HK-2 (cell line): ENCODE data around the gene DCANP1.

Experiments
- DNase-seq: peaks from one replicate; pipeline ENCODE4 v3.0.0-alpha.2; 2018; ENCODE audit not compliant: unreplicated experiment

DCANP1 gene

DNA sequence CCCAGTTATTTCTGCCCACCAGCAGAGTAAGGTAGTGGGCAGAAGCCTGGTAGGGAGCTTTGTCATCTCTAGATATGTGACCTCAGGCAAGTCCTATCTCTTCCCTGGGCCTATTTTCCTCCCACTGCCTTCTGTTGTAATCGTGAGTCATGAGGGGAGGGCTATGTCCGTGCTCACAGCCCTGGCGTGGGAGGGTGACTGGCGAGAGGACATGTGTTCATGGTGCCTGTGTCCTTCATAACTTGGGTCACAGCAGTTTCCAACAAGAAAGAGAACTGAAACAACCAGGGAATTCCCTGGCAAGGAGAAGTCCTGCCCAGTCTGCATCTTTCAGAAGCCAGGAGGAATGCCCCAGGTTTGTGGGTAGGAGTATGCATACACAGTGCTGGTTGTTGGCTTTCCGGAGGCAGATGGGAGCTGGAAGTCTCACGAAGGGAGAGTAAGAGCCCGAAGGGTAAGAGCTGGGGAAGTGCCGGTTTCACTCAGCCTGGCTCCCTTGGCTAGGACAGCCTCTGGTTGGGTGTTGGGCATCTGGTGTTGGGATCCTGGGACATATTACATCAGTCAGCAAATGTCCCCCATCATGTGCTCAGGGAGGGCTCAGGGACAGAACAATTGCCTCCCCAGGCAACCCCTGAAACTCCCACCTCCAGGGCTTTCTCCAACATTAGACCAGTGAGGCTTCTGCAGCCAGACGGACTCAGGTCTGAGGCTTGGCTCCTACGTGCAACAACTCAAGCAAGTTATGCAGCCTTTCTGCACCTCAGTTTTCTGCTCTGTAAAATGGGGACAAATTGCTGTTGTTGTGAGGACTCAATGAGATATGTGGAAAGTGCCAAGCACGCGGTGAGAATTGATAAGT is 9.3 kb upstream of the DCANP1 start:
- DNase-seq, result peak; percentile 31

DNA sequence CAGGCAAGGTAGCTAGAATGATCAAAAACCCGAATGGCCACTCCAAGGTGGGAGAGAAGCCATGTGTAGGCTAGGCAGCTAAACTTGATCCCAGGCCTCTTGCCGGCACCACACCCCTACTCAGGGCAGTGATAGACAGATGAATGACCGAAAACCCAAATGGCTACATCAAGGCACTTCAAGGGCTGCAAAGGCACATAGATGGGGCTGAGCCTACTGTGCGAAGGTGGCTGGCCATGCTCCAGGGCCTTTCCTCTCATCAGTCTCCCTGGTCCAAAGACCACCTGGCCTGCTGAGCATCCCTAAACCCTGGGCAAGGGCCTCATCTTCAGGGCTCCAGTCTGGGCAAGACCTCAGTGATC is 8.7 kb upstream of the DCANP1 start:
- no peak for DNase-seq

DNA sequence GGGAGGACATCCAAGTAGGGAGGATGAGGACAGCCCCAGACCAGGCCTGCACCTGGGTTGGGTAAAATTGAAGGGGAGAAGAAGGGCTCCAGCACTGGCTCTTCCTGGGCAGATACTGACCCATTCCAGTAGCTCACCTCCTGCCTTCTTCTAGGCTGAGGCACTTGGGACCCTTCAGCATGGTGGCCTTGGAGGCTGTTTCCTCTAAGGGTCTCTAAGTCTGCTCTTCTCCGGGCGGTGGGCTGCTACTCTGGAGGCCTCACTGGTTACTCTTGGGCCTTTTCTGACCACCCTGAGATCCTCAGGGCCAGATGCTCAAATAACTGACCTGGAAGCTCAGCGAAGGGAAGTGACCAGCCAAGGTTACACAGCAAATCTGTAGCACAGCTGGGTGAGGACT is 7.8 kb upstream of the DCANP1 start:
- no peak for DNase-seq

DNA sequence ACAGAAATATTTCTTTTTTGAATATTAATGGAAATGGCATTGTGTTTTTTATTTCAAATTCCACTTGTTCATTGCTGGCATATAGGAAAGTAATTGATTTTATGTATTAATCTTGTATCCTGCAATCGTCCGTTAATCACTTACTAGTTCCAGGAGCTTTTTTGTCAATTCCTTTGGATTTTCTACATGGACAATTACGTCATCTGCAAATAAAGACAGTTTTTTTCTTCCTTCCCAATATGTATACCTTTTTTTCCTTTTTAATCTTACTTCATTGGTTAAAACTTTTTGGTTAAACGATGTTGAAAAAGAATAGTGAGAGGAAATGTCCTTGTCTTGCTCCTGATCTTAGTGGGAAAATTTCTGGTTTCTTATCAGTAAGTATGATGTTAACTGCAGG is 6.5 kb upstream of the DCANP1 start:
- no peak for DNase-seq

DNA sequence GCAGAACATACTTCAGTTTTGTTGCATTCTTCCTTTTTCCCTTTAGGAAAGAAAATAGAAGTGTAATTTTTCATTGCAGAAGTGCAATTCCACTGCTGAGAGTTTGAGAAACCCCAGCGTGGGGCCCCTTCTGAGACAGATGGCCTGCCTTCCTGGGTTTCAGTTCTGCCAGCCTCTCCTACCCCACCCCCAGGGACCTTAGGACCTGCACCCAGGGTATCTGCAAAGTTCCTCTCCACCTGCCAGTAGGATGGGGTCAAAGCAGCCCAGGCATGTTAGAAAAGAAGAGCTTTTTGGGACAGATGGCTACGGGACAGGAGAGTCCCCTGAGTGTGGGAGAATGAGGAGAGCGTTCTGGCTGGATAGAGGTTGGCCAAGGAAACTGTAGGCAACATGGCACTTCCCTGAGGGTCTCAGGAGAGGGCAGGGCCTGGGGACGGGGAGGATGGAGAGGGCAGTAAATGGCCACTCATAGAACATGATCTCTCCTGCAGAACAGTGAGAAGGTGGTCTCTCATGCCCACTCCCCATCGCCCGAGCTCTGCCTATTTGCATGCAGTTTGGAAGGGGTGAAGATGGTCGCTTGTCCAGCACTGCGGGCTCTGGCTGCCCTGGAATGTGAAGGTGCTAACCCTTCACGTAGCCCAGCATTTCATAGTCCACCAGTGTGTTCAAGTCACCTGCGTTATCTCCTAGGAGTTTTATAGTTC is 5.3 kb upstream of the DCANP1 start, which contains the start of gene TIFAB:
TIFAB (minus strand) TSS at position 31 of the 710 bp plus-strand sequence. CDS start 2,412 bp downstream, outside the sequence.
- no peak for DNase-seq

DNA sequence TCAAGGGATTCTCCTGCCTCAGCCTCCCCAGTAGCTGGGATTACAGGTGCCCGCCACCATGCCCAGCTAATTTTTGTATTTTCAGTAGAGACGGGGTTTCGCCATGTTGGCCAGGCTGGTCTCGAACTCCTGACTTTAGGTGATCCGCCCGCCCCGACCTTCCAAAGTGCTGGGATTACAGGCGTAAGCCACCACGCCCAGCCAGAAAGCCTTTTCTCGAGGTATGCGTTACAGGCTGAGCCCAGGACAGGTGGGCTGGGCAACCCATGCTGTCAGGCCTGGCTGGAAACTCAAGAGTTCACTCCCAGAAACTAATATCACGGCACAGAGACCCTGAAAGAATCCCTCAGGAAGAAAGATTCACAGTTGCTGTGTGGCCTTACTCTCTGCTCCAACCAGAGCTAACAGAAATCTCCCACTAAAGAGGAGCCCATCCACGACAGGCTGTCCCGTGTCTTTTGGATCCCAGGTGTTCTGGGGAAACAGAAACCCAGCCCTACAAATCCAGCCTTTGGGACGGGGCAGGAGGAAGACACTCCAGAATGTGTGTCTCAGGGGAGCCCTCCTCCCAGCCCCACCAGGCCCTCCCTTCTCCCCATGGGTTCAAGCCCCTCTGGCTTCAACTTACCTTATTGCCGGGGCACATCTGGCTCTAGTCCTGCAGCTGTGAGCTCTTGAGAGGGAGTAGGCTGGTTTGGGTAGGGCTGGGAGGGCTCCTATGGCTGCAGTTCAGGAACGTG is 4.6 kb upstream of the DCANP1 start:
- DNase-seq, result no peak

DNA sequence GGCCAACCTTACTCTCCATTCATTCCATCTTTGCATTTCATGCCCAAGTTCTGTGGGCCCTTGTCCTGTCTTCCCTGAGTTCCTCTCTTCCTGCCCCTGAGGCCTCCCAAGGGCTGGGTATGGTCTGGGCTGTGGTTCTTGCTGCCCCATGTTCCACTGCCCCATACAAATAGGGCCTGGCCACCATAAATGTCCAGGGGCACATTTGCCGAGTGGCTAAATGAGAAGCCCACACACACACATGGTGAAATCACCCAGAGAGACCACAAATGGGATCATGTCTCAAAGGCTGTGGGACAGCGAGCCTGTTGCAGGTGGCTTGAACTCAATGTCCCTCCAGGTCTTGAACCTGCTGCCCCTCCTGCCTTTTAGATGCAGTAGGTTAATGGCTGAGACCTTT is 3.8 kb upstream of the DCANP1 start:
- no peak for DNase-seq

DNA sequence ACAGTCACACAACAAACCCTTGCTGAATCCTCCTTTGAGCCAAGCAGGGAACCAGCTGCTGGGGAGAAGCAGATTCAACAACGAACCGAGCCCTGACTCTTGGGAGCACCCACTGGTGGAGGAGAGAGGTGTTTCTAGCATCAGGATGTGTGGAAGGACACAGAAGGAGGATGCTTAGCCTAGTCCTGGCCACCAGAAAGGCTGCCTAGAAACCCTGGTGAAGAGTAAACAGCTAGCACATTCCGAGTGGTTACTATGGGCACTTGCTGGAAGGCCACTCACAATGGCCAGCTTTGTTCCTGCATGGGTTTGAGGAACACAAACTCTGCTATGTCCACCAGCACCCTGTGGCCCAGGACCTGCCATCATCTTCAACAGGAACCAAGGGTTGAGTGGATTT is 3.2 kb upstream of the DCANP1 start:
- DNase-seq, result no peak

DNA sequence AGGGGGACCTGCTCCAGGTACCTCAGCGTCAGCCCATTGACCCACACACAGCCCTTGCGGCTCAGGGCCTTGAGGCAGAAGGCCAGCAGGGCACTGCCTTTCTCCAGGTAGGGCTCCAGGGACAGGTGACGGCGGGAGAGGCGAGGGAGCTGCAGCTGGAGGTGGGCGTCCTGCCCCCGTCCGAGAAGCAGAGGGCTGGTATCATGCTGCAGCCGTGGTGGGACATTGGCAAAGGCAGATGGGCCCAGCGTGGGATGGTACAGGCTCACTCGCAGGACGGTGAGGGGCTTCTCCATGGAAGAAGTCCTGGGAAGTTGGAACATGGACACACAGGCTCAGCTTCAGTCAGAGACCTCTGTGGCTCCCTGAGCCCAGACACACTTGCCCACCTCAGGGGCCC is 2.5 kb upstream of the DCANP1 start:
- DNase-seq, result no peak

DNA sequence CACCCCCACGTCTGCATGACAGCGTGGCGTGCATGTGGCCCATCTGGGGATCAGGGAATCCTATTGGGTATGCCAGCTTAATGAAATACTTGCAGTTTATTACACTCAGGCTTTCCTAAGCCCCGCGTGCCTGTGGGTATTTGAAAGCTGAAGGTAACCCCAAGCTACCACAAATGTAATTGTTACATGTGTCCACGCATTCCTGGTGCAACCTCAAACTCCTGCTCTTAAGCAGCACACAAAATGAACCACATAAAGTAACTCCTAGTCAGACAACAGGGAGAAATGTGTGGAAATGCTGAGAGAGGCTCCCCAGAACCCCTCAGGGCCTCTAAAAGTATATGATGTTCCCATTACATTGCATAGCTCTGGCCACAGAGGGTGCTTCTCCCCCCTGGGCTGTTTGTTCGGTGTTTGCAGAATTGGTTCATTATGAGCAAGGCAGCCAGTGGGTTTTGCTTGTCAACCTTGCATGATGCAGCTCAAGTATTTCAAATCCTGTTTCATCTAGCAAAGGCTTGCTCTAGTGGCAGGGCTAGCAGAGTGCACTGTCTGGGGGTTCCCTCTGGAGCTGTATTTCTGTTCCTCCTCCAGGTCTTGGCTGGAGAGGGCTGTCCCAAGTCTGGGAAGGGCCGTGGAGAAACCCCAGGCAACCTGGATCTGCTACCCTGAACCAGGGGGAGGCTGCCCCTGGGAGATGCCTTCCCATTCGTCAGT is 1.8 kb upstream of the DCANP1 start:
- DNase-seq, result no peak

DNA sequence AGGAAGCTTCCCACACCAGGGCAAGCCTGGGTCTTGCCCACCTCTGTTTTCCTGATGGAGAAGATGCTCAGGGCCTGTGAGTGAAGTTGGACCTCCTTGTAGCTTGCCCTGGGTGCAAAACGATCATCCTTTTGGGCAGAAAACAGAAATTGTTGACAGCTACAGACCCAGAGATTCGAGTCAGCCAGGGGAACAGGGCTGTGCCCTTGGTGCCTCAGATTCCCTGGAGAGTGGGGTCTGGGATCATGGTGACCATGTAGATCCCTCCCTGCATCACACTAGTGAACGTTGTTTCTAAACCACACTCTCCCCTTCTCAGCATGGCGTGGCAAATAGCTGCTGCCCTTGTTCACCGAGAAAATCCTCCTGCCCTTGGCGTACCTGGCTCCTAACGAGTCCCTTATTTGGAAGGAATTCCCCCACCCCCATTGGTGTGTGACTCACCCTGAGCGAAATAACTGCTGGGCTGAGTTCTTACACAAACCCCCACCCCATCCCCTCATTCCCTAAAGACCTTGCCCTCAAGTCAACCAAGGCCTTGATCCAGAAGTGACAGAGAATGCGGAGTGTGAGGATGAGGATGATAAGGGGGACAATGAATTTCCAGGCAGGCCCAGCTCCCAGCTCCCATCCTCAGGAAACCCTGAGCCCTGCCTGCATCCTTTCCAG is 1.1 kb upstream of the DCANP1 start:
- DNase-seq, result no peak

DNA sequence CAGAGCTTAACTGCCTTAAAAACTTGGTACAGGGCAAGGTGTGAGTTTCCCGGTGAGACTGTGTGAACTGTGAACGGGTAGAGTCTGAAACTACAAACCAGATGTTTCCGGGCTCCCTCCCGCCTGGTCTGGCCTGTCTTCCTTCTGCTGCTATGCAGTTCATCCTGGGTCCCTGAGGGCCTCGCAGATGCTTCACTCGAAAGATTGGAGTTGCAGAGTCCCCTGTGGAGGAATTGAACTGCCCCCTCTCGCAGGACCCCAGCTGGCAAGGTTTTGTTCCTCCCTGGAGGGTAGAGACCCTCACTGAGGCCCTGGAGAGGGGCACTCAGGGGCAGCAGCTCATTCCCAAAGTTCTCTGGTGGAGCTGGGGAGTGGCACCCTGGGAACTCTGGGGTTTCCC is 533 bp downstream of the DCANP1 start:
- DNase-seq, result no peak

DNA sequence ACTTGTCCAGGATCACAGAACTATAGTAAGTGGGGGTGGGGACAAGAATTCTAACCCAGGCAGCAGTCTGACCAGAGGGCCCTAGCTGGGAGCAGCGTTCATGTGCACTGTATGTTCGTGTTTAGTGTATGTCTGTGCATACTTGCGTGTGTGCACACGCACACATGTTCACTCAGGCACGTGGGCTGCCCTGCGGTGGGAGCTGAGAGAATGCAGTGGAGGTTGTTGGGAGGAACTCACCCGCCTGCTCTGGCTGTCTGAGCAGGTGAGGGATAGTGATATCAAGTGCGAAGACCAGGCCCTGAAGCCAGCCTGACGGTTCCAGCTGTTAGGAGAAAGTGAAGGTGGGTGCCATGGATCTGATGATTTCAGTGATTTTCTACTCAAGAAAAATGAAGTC is 942 bp downstream of the DCANP1 start:
- no peak for DNase-seq

DNA sequence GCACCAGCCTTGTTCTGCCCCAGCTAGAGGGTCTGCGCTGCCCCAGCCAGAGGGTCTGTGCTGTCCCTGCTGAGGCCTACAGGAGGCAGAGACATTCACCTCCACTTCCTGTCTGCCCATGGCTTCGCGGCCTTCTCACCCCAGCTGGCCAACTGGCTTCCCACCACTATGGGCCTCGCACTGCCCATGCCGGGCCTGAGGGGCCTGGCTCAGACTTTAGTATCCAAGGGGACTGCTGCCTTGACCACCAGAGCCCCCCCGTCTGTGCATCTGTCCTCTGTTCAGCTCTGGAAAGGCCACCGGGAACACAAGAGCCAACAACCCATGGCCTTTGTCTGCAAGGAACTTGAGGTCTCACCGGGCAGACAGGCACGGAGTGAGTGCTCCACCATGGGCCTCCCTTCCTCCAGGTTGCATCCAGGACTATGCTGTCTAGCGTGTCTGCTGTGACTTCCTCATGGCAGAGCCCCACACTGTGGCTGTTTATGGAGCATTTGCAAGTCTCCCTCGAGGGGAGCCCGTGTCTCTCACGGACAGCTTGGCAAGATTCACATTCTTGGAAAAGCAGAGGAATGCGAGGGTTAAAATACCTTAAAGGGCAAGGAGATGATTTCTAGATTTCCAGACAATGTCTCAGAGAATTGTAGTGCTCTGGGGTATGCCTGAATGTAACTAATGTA is 1.7 kb downstream of the DCANP1 start:
- no peak for DNase-seq

DNA sequence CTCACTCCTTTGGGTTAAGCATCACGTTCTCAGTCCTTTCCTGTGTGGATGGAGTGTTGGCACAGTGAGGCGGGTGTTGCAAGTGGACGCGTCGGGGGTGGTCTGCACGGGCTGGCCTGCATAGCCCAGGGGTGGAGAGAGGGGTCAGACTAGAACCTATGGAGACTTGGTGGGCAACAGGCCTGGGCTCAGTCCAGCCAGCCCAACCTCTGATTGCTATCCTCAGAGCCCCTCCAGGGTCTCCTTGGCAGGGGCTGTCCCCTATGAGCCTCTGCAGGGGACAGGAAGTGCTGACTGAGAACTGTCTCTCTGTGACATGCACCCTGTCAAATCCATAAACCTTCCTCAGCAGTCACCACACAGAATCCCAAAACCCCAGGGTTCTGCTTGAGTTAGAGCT is 2.3 kb downstream of the DCANP1 start:
- DNase-seq, result no peak

DNA sequence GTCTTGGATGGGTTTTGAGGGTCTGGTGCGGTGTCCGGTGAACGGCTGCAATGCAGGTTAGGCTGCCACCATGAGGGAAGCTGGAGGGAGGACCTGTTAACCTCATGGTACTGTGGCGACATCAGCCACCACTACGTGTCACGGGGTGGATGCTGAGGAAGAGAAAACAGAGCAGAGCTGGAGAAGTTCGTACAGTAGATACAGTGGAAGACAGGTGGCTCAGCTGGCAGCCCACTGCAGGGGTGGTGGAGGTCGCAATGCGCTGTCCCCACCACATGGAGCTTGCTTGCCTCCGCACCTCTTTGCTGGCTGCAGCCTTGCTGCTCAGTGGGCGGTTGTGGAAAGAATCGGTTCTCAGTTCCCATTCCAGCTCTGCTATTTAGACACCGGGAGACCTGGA is 2.8 kb downstream of the DCANP1 start:
- no peak for DNase-seq

DNA sequence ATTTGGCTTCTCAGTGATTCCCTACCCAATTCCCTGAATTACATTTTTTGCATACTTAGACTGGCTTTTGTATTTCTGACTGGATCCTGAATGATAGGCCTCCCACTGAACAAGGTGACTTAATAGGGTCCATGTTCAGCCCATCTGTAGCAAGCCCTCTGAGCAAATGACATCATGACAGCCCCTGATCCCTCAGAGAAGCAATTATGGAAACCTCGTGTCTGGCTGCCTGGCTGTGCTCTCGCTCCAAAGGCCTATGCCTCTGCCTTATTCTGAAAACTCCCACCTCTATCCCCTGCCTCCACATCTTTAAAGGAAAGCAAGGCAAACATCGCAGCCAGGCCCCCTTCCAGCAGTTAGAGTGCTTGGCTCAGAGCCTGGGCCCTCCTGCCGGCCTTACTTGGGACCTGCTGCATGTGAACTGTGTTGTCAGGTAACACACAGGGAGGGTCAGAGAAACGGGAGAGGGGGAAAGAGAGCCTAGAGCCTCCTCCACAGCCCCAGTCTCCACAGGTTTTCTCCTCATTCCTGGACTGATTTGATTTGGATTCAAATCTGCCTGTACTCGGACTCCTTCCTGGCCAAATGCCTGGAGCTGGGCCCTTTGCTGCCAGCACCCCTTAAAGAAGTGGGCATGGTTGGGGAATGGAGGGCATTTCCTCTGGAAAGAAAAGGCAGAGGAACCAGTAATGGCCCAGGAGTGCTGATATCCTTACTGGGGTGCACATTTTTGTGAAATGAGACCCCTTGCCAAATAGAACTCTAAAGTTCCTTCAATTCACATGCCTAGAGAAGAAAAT is 3.8 kb downstream of the DCANP1 start:
- DNase-seq, result no peak

DNA sequence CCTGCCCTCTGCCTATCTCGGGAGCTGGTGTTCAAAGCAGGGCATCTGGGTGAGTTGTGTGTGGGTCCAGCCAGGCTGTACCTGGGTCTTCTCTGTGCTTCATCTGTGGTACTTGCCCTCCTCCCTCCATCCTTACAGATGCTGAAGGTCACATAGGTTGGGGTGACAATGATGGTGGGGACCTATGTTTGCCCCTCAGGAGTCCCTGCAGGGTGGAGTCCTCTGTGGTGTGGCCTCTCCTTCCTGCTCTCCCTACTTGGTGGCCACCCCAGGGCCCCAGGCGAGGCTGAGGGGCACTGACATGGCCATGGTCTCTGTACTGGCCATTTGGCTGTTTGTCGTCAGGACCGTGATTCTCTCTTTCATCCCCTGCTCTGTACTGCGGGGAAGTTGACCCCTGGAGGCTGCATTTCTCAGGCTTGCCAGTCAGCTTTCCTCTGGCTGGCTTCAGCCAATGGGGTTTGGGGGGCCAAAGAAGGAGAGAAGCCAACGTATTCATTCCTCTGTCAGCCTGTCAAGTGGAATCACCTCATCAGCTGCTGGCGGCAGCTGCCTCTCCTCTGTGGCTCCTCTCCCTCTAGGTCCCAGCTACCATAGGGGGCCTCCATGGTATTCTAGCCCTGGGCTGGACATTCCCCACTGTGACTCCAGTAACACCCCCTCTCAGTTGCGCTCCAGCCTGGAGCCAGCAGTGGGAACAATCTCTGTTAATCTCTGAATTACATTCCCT is 4.6 kb downstream of the DCANP1 start:
- no peak for DNase-seq

DNA sequence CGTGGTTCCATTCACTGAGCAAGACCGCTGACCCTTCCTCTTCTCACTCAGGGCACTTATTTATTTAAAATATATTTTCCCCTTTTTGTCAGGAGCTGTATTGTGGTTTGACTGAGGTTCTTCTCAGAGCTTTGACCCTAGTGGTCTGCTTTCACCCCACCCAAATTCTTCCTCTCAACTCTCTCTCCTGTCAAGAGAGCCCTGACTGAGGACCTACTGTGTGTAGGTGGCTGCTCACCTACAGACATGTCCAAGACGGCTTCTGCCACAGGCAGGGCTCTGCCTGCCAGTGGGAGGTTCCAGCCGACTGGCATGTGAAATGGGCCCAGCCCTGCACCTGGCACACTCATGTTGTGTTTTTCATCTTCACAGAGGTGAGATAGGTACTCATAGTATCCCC is 5.2 kb downstream of the DCANP1 start:
- DNase-seq, result no peak
